ENCODE results near the gene ZNF669.

- TF ChIP-seq POLR2A (IDR thresholded peaks at IDR 0.05; ENCODE audit: low read depth, low read length) (no peak), TAF1 (IDR thresholded peaks at IDR 0.05; ENCODE audit: low read depth, low read length) (no peak), POLR2AphosphoS5 (IDR thresholded peaks at IDR 0.05; ENCODE audit: low read depth, low read length) (no peak), SPI1 (IDR thresholded peaks at IDR 0.05; ENCODE audit: low read depth, low read length) (no peak), POU2F2 (IDR thresholded peaks at IDR 0.05; ENCODE audit: low read depth, low read length) (no peak), PAX5 (IDR thresholded peaks at IDR 0.05; ENCODE audit: insufficient read depth, low read length, severe bottlenecking) (no peak)
Observed at GRCh38 chr1:247114351-247115140, 10.4 kb upstream of the ZNF669 start.
